ENCODE results near the gene BCL3.

BCL3 gene

DNA sequence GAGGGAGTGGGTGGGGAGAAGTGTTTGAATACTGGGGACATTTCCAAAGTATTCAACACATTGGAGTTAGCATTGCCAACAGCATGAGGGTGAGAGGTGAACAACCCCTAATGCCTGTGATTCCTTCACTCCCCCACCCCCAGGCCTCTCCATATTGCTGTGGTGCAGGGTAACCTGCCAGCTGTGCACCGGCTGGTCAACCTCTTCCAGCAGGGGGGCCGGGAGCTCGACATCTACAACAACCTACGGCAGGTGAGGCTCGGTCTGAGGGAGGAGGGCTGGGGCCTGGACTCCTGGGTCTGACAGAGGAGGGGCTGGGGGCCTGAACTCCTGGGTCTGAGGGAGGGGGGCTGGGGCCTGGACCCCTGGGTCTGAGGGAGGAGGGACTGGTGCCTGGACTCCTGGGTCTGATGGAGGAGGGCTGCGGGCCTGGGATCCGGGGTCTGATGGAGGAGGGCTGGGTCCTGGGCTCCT, 7.6 kb downstream of the BCL3 start:
- TF ChIP-seq, protein P1, sequence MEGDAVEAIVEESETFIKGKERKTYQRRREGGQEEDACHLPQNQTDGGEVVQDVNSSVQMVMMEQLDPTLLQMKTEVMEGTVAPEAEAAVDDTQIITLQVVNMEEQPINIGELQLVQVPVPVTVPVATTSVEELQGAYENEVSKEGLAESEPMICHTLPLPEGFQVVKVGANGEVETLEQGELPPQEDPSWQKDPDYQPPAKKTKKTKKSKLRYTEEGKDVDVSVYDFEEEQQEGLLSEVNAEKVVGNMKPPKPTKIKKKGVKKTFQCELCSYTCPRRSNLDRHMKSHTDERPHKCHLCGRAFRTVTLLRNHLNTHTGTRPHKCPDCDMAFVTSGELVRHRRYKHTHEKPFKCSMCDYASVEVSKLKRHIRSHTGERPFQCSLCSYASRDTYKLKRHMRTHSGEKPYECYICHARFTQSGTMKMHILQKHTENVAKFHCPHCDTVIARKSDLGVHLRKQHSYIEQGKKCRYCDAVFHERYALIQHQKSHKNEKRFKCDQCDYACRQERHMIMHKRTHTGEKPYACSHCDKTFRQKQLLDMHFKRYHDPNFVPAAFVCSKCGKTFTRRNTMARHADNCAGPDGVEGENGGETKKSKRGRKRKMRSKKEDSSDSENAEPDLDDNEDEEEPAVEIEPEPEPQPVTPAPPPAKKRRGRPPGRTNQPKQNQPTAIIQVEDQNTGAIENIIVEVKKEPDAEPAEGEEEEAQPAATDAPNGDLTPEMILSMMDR (IDR thresholded peaks at IDR 0.05; ENCODE audit: low read depth, low read length): no peak
- no peak for DNase-seq (ENCODE audit: extremely low read depth, low read depth)

DNA sequence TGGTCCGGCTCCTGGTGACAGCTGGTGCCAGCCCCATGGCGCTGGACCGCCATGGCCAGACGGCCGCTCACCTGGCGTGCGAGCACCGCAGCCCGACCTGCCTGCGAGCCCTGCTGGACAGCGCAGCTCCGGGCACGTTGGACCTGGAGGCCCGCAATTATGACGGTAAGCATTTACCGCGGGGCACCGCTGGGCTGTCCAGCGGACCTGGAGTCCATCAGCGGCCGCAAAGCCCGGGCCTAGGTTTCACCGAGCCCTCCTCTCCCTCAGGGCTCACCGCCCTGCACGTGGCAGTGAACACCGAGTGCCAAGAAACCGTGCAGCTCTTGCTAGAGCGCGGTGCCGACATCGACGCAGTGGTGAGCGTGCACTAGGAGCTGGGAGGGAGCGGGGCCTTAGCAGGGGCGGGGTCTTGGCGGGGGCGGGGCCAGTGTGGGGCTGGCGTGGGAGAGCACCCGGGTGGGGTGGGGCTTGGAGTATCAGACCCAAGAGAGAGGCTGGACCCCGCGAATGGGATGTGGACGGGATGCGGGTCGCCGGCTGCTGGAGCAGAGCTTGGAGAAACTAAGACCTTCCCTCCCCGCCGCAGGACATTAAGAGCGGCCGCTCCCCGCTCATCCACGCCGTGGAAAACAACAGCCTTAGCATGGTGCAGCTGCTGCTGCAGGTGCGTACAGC, 8.7 kb downstream of the BCL3 start:
- TF ChIP-seq, protein P1 (IDR thresholded peaks at IDR 0.05; ENCODE audit: low read depth, low read length): no peak
- no peak for DNase-seq (ENCODE audit: extremely low read depth, low read depth)

DNA sequence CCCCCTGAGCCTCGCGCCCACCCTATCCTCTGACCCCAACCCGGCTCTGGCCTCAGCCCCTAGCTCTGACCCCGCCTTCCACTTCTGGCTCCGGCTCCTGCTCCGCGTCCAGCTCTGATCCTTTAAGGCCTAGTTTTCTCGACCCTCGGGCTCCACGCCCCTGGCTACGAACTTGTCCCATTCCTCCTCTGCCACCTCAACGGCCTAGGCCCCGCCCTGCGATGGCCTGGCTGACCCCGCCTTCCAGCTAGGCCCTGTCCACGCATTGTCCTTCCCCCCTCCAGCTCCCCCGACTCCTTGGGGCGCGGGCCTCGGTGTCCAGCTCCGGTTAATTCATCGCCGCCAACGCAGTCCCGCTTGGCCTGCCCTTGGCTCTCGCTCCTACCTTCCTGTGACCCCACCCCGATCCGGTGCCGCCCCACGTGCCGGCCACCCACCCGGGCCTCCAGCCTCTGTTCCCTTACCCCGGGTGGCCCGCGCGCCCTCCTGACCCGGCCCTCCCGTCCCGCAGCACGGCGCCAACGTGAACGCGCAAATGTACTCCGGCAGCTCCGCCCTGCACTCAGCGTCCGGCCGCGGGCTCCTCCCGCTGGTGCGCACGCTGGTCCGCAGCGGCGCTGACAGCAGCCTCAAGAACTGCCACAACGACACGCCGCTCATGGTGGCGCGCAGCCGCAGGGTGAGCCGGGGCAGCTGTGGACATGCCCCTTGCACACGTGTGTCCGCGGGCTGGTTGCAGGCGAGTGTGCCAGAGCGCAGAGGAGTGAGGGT, 9.4 kb downstream of the BCL3 start:
- TF ChIP-seq, protein P1 (IDR thresholded peaks at IDR 0.05; ENCODE audit: low read depth, low read length): peak; percentile 19
- no peak for DNase-seq (ENCODE audit: extremely low read depth, low read depth)

DNA sequence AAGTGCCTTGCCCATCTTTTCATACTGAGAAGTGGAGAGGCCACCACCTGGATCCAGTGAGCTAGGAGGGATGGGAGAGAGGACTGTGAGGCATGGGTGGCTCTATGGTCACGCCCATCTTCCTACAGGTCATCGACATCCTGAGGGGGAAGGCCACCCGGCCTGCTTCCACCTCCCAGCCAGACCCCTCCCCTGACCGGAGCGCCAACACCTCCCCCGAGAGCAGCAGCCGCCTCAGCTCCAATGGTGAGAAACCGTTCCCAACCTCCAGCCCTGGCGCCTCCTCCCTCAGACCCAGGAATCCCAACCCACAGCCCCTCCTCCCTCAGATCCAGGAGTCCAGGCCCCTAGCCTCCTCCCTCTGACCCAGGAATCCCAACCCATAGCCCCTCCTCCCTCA, 10.1 kb downstream of the BCL3 start:
- TF ChIP-seq, protein P1 (IDR thresholded peaks at IDR 0.05; ENCODE audit: low read depth, low read length): no peak
- DNase-seq (ENCODE audit: extremely low read depth, low read depth): no peak

DNA sequence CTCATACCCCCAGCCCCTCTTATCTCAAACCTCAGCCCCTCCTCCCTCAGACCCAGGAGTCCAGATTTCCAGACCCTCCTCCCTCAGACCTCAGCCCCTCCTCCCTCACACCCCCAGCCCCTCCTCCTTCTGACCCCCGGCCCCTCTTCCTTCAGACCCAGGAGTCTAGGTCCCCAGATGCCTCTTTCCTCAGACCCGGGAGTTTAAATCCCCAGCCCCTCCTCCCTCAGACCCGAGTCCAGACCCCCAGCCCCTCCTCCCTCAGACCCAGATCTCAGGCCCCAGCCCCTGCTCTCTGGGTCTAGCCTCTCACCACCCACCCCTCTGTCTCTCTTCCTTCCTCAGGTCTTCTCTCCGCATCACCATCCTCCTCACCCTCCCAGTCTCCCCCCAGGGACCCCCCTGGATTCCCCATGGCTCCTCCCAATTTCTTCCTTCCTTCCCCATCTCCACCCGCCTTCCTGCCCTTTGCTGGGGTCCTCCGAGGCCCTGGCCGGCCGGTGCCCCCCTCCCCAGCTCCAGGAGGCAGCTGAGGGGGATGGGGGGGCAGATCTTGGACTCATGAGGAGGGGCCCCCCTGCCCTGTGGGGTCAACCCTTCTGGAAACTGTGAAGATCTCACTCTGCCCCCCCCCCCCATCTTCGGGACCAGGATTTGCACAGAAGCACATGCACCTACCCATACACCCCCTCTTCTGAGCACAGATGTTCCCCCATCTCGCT, 10.7 kb downstream of the BCL3 start:
- no peak for DNase-seq (ENCODE audit: extremely low read depth, low read depth)
- TF ChIP-seq, protein P1 (IDR thresholded peaks at IDR 0.05; ENCODE audit: low read depth, low read length): no peak

DNA sequence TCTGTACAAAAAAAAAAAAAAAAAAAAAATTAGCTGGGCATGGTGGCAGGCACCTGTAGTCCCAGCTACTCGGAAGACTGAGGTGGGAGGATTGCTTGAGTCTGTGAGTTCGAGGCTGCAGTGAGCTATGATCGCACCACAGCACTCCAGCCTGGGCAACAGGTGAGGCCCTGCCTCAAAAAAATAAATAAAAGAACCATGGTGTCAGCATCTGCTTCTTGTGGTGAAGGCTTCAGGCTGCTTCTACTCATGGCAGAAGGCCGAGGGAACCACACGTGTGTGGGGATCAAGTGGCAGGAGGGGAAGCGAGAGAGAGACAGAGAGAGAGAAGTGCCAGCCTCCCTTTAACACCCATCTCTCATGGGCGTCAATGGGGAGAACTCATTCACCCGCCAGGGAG, 13.5 kb downstream of the BCL3 start:
- TF ChIP-seq, protein P1 (IDR thresholded peaks at IDR 0.05; ENCODE audit: low read depth, low read length): no peak

More for the DNA sequence above, 13.5 kb downstream of the BCL3 start:
- DNase-seq (ENCODE audit: extremely low read depth, low read depth): no peak
